Gastroesophageal sphincter (tissue), 3 donors: ENCODE measurements around the gene MCTP1.

Experiments used
- CTCF ChIP-seq, 4 experiments: fragments of 200-600 bp in 2 of 4; fragments of 450-650 bp in 2 of 4; sonication (generic) in 1 of 4; IDR thresholded peaks; one replicate each; pipeline ENCODE4 v1.5.1; 2017 to 2019; ENCODE audit warnings: antibody characterized with exemption in 4 of 4, mild to moderate bottlenecking in 2 of 4, moderate library complexity in 2 of 4
- POLR2A ChIP-seq, 2 donors: fragments of 450-650 bp; IDR thresholded peaks; one replicate each; pipeline ENCODE4 v1.6.1; 2017; ENCODE audit warnings: antibody characterized with exemption in 2 of 2, mild to moderate bottlenecking in 2 of 2, moderate library complexity in 1 of 2

GRCh38 chr5:95086927-95087815 lies 197.7 kb downstream of the MCTP1 start:
- TF ChIP-seq POLR2A (IDR thresholded peaks at IDR 0.05) (no peak), CTCF (IDR thresholded peaks at IDR 0.05) (no peak)
